Muscle of back (tissue), 10 donors: ENCODE measurements around the gene ATG2B. TPM values are rescaled to one million over a fixed set of nuclear protein-coding genes. Genes with fewer than 3 reads are reported as not detected.

Experiments used
- polyA plus RNA-seq, 10 donors: library from polyadenylated mRNA; unstranded; fragments of 120-200 nt; gene quantifications; one replicate each; pipeline ENCODE4 v1.2.1, GENCODE V29; 2013; ENCODE audit not compliant: insufficient read length in 10 of 10

Gene ATG2B
- polyA plus RNA-seq, 10 donors, result 12.9 to 23.6 (median 17.1) TPM

Other genes with a start within 250 kb of the ATG2B start
- 1 to 10 TPM; 1.8 to 7.2 (median 3.6) TPM for gene BDKRB2, start 158.5 kb downstream of the ATG2B start, polyA plus RNA-seq
- 1 to 10 TPM in 3 of 10 donors, under 1 TPM in 7; 0.27 to 1.2 (median 0.82) TPM for gene BDKRB1, start 107.1 kb downstream of the ATG2B start, polyA plus RNA-seq
- gene GSKIP, start 185 bp upstream of the ATG2B start, polyA plus RNA-seq, result 10 to 100 TPM; 11.0 to 20.2 (median 14.9) TPM
- gene AK7, start 28.8 kb upstream of the ATG2B start, polyA plus RNA-seq, result under 1 TPM; 0.16 to 0.68 (median 0.36) TPM
- gene PAPOLA, start 139.0 kb upstream of the ATG2B start, polyA plus RNA-seq, result 100 to 1,000 TPM in 7 of 10 donors, 10 to 100 TPM in 3; 79.7 to 140 (median 117) TPM